H9 (cell line): Measurements from ENCODE around the gene COG4. TPM values are rescaled to one million over a fixed set of nuclear protein-coding genes. Genes with fewer than 3 reads are reported as not detected.
"Not testable (repeated sequence)": the region's sequence is repeated elsewhere in the genome, so short reads cannot be mapped to it uniquely, and the experiment has no call there.

Source experiments
- DNase-seq: peaks from one replicate; pipeline ENCODE4 v3.0.0-alpha.2; 2017
- H2AFZ ChIP-seq: one replicate; pipeline ENCODE4 v1.6.1; 2013; ENCODE audit warnings: mild to moderate bottlenecking, low read length, control low read depth, moderate library complexity
- H2AK5ac ChIP-seq: 2 replicates; pipeline ENCODE4 v1.6.1; 2013; ENCODE audit warnings: low read length, control low read depth, mixed read lengths; ENCODE audit not compliant: insufficient read length
- H2BK120ac ChIP-seq: one replicate; pipeline ENCODE4 v1.6.1; 2013; ENCODE audit warnings: low read depth, mild to moderate bottlenecking, low read length, control low read depth, inconsistent platforms; ENCODE audit not compliant: poor library complexity, severe bottlenecking
- H2BK12ac ChIP-seq: 2 replicates; pipeline ENCODE4 v1.6.1; 2013; ENCODE audit warnings: low read length, control low read depth, mixed read lengths, low read depth; ENCODE audit not compliant: insufficient read length
- H2BK15ac ChIP-seq: 2 replicates; pipeline ENCODE4 v1.6.1; 2013; ENCODE audit warnings: low read depth, low read length, control low read depth
- H2BK20ac ChIP-seq: one replicate; pipeline ENCODE4 v1.6.1; 2013; ENCODE audit warnings: low read depth, mild to moderate bottlenecking, low read length, control low read depth, inconsistent platforms; ENCODE audit not compliant: poor library complexity, severe bottlenecking
- H2BK5ac ChIP-seq: 2 replicates; pipeline ENCODE4 v1.6.1; 2013; ENCODE audit warnings: low read length, control low read depth, mixed read lengths; ENCODE audit not compliant: insufficient read length
- H3K14ac ChIP-seq: 2 replicates; pipeline ENCODE4 v1.6.1; 2013; ENCODE audit warnings: low read length, control low read depth; ENCODE audit not compliant: insufficient read depth
- H3K18ac ChIP-seq: 2 replicates; pipeline ENCODE4 v1.6.1; 2013; ENCODE audit warnings: low read depth, mild to moderate bottlenecking, mixed read lengths, low read length, control low read depth; ENCODE audit not compliant: insufficient read length
- H3K23ac ChIP-seq: 2 replicates; pipeline ENCODE4 v1.6.1; 2013; ENCODE audit warnings: low read length, control low read depth, mixed read lengths, low read depth; ENCODE audit not compliant: insufficient read length
- H3K23me2 ChIP-seq: 2 replicates; pipeline ENCODE4 v1.6.1; 2013; ENCODE audit warnings: low read depth, mild to moderate bottlenecking, mixed read lengths, low read length, control low read depth; ENCODE audit not compliant: insufficient read length, poor library complexity, severe bottlenecking
- H3K27ac ChIP-seq: 2 replicates; pipeline ENCODE4 v1.5.1; 2013; ENCODE audit warnings: low read length, control low read depth, mixed read lengths, low read depth; ENCODE audit not compliant: insufficient read length
- H3K27me3 ChIP-seq: 2 replicates; pipeline ENCODE4 v1.6.1; 2013; ENCODE audit warnings: low read length, control low read depth, inconsistent platforms; ENCODE audit not compliant: insufficient read depth
- H3K4ac ChIP-seq: 2 replicates; pipeline ENCODE4 v1.6.1; 2013; ENCODE audit warnings: low read depth, mild to moderate bottlenecking, control low read depth, inconsistent platforms, low read length, moderate library complexity
- H3K4me1 ChIP-seq: 2 replicates; pipeline ENCODE4 v1.6.1; 2013; ENCODE audit warnings: low read length, control low read depth, inconsistent platforms; ENCODE audit not compliant: insufficient read depth
- H3K4me2 ChIP-seq: 2 replicates; pipeline ENCODE4 v1.6.1; 2013; ENCODE audit warnings: low read length, control low read depth, mixed read lengths; ENCODE audit not compliant: insufficient read length, insufficient read depth
- H3K56ac ChIP-seq: 2 replicates; pipeline ENCODE4 v1.6.1; 2013; ENCODE audit warnings: low read depth, mild to moderate bottlenecking, mixed read lengths, low read length, control low read depth; ENCODE audit not compliant: insufficient read length
- H3K79me1 ChIP-seq: 2 replicates; pipeline ENCODE4 v1.6.1; 2013; ENCODE audit warnings: low read depth, mild to moderate bottlenecking, moderate library complexity, low read length, control low read depth, inconsistent platforms; ENCODE audit not compliant: insufficient read depth, poor library complexity, severe bottlenecking
- H3K79me2 ChIP-seq: 2 replicates; pipeline ENCODE4 v1.6.1; 2013; ENCODE audit warnings: low read length, control low read depth, inconsistent platforms; ENCODE audit not compliant: insufficient read depth
- H3K9ac ChIP-seq: 2 replicates; pipeline ENCODE4 v1.6.1; 2013; ENCODE audit warnings: low read length, control low read depth, mixed read lengths; ENCODE audit not compliant: insufficient read length; ENCODE audit errors: extremely low read depth
- H3K9me3 ChIP-seq: one replicate; pipeline ENCODE4 v1.6.1; 2013; ENCODE audit warnings: low read depth, low read length, inconsistent platforms; ENCODE audit not compliant: control insufficient read depth
- H3T11ph ChIP-seq: one replicate; pipeline ENCODE4 v1.6.1; 2013; ENCODE audit warnings: mild to moderate bottlenecking, low read length, control low read depth, inconsistent platforms
- H4K20me1 ChIP-seq: one replicate; pipeline ENCODE4 v1.6.1; 2013; ENCODE audit not compliant: control insufficient read depth, insufficient read length, insufficient read depth
- H4K5ac ChIP-seq: 2 replicates; pipeline ENCODE4 v1.6.1; 2013; ENCODE audit warnings: low read depth, mild to moderate bottlenecking, mixed read lengths, low read length, control low read depth; ENCODE audit not compliant: insufficient read length
- H4K8ac ChIP-seq: replicated peaks from 2 replicates; pipeline ENCODE4 v1.6.1; 2013; ENCODE audit warnings: low read length, control low read depth, mixed read lengths, low read depth; ENCODE audit not compliant: insufficient read length
- H4K91ac ChIP-seq: 2 replicates; pipeline ENCODE4 v1.6.1; 2013; ENCODE audit warnings: low read depth, mild to moderate bottlenecking, moderate library complexity, mixed read lengths, low read length, control low read depth; ENCODE audit not compliant: insufficient read length
- H3K27ac Mint-ChIP-seq, 3 experiments: 2 replicates in 2 of 3; 3 replicates in 1 of 3; pipeline ENCODE4 v1.8.0; 2020 to 2021; ENCODE audit warnings: mixed read lengths in 3 of 3, mild to moderate bottlenecking in 1 of 3, moderate library complexity in 1 of 3
- H3K27me3 Mint-ChIP-seq: 2 replicates; pipeline ENCODE4 v1.8.0; 2021; ENCODE audit warnings: low read depth, mild to moderate bottlenecking, moderate library complexity, mixed read lengths
- H3K36me3 Mint-ChIP-seq, 3 experiments: 2 replicates in 2 of 3; 3 replicates in 1 of 3; pipeline ENCODE4 v1.8.0; 2020 to 2021; ENCODE audit warnings: low read depth in 3 of 3, mixed read lengths in 3 of 3; ENCODE audit not compliant: insufficient read depth in 1 of 3
- H3K4me1 Mint-ChIP-seq, 2 experiments: 2 replicates each; pipeline ENCODE4 v1.8.0; 2020; ENCODE audit warnings: mixed read lengths in 2 of 2
- H3K4me3 Mint-ChIP-seq, 2 experiments: 2 replicates in 1 of 2; 3 replicates in 1 of 2; pipeline ENCODE4 v1.8.0; 2020 to 2021; ENCODE audit warnings: mild to moderate bottlenecking in 2 of 2, mixed read lengths in 2 of 2, moderate library complexity in 1 of 2
- H3K9me3 Mint-ChIP-seq, 2 experiments: 2 replicates in 1 of 2; 3 replicates in 1 of 2; pipeline ENCODE4 v1.8.0; 2020; ENCODE audit warnings: mild to moderate bottlenecking in 2 of 2, mixed read lengths in 2 of 2, moderate library complexity in 1 of 2
- CTCF ChIP-seq: fragments of 200-600 bp; sonication (generic); conservative IDR thresholded peaks from 3 replicates; pipeline ENCODE4 v1.8.0; 2021; ENCODE audit warnings: antibody characterized with exemption, mild to moderate bottlenecking
- WGBS: extraction: QIAGEN DNeasy Blood & Tissue Kit; methylation state at CpG from one replicate; pipeline ENCODE4 v1.1.7; 2013; ENCODE audit warnings: missing lambda C conversion rate, low lambda C conversion rate, mixed read lengths; ENCODE audit not compliant: insufficient read length; ENCODE audit errors: extremely low coverage; 5-methylcytosine and 5-hydroxymethylcytosine counted together
- total RNA-seq: library from RNA; stranded (reverse); gene quantifications from 2 replicates; pipeline ENCODE4 v1.2.1, GENCODE V29; 2021

COG4 gene
- total RNA-seq, 1 experiment from 2014 or later, result 51.9 TPM

DNA sequence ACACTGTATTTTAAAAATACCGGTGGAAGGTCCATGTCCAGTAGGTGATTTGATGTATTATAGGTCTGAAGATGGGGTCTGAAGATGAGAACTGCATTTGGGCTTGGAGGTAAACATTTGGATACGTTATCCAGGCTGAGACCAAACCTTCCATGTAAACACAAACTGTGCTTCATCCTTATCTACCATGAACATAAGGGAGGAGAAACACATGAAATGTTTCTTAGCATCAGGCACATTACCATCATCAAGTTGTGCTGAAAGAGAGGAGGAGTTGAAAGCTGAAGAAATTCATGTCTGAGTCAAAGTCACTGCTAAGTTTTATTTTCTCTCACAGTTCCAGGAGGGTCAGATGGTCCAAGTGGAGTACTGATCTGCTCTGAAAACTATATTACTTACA is 11.6 kb upstream of the COG4 start:
- Histone ChIP-seq H3K23me2 (no peaks in the 10 kb centered on the region), H3K4me2 (no peak overlapping the region), H3K27ac (no peak overlapping the region), H3K4ac (no peak overlapping the region), H4K20me1 (no peaks in the 10 kb centered on the region), H2BK120ac (no peak overlapping the region), H2AFZ (no peak overlapping the region), H3K56ac (no peak overlapping the region), H2BK5ac (no peak overlapping the region), H3K79me2 (peaks cover 4% of the 10 kb centered on the region; the same call in 1 of the 2 replicates), H3T11ph (no peak overlapping the region), H2BK15ac (no peak overlapping the region), H3K23ac (no peak overlapping the region), H4K91ac (no peak overlapping the region), H2BK20ac (no peak overlapping the region), H3K27me3 (no peaks in the 10 kb centered on the region), H3K9ac (no peak overlapping the region), H2AK5ac (no peak overlapping the region), H3K79me1 (peaks cover 7% of the 10 kb centered on the region), H3K14ac (no peak overlapping the region), H3K4me1 (no peaks in the 10 kb centered on the region), H4K5ac (no peak overlapping the region), H3K9me3 (no peaks in the 10 kb centered on the region), H3K18ac (no peak overlapping the region), H2BK12ac (no peak overlapping the region), H4K8ac (no peak overlapping the region)
- DNase-seq, result no peak
- peak overlapping the region in 2 of 3 experiments; percentile 59 to 78; a peak in 3 of 7 replicates for H3K27ac Mint-ChIP-seq
- no peaks in the 10 kb centered on the region for H3K4me1 Mint-ChIP-seq
- peaks cover 72 to 96% (median 90%) of the 10 kb centered on the region in 3 experiments for H3K36me3 Mint-ChIP-seq
- WGBS, result no CpG with 5 or more reads among the region's 2 CpGs
- H3K9me3 Mint-ChIP-seq, result no peaks in the 10 kb centered on the region
- H3K4me3 Mint-ChIP-seq, result no peak overlapping the region
- H3K27me3 Mint-ChIP-seq, result no peaks in the 10 kb centered on the region
- no peak for TF ChIP-seq CTCF

GRCh38 chr16:70529954-70530353 is 6.6 kb upstream of the COG4 start:
- H2BK20ac ChIP-seq, H2AFZ ChIP-seq, H3K9ac ChIP-seq, H3K18ac ChIP-seq, H2BK15ac ChIP-seq, H4K8ac ChIP-seq, H2AK5ac ChIP-seq, H3K27ac Mint-ChIP-seq, H2BK12ac ChIP-seq, H2BK120ac ChIP-seq, H3K9me3 ChIP-seq, H3K14ac ChIP-seq, H3T11ph ChIP-seq, H3K27ac ChIP-seq, H4K20me1 ChIP-seq, H4K5ac ChIP-seq, H3K23me2 ChIP-seq, H3K9me3 Mint-ChIP-seq, H3K4me2 ChIP-seq, H3K4me3 Mint-ChIP-seq, H3K27me3 ChIP-seq, H3K4ac ChIP-seq, DNase-seq, H3K27me3 Mint-ChIP-seq, H3K23ac ChIP-seq, H4K91ac ChIP-seq, H3K4me1 ChIP-seq, H2BK5ac ChIP-seq, H3K56ac ChIP-seq: not testable (repeated sequence)
- peaks cover 70 to 94% (median 90%) of the 10 kb centered on the region in 3 experiments for H3K36me3 Mint-ChIP-seq
- peaks cover 32% of the 10 kb centered on the region; the same call in 1 of the 2 replicates for H3K79me2 ChIP-seq
- no CpG with 5 or more reads among the region's 7 CpGs for WGBS
- peaks cover 14% of the 10 kb centered on the region for H3K79me1 ChIP-seq
- H3K4me1 Mint-ChIP-seq, result peaks cover 26 to 28% of the 10 kb centered on the region in 2 experiments
